ENCODE measurements around the gene DCST2. TPM values are rescaled to one million over a fixed set of nuclear protein-coding genes. Genes with fewer than 3 reads are reported as not detected.

Gene DCST2
- total and polyA plus RNA-seq, 2 of the 8 experiments (the other 6 are each of a cell fraction or from before 2014, with no cell fraction given) = 0.43 to 2.1 TPM

- Histone ChIP-seq H4K20me1 (replicated peaks in 1 of 2; ENCODE audit: control insufficient read depth in 1 of 2, insufficient read depth in 2 of 2, low read length in 2 of 2) (peaks cover 0 to 3% of the 10 kb centered on the region in 2 experiments), H3K4me2 (ENCODE audit: insufficient read depth in 1 of 2, low read depth in 2 of 2, low read length in 2 of 2) (no peak overlapping the region), H3K9me3 (ENCODE audit: insufficient read depth in 2 of 2, low read depth in 1 of 2, low read length in 1 of 2) (no peaks in the 10 kb centered on the region), H3K79me2 (ENCODE audit: control insufficient read depth in 1 of 2, insufficient read depth in 2 of 2, low read length in 2 of 2) (no peaks in the 10 kb centered on the region), H2BK15ac (ENCODE audit: low read length) (no peak overlapping the region), H3K23me2 (ENCODE audit: low read depth, low read length) (peaks cover 4% of the 10 kb centered on the region; the same call in 1 of the 2 replicates), H2AK5ac (ENCODE audit: low read depth, low read length) (no peak overlapping the region), H3K27me3 (replicated peaks in 1 of 4; ENCODE audit: control insufficient read depth in 3 of 4, extremely low read depth in 1 of 4, insufficient read depth in 3 of 4, low read length in 3 of 4) (peaks cover 0 to 4% (median 2%) of the 10 kb centered on the region in 4 experiments; a peak in 4 of 7 replicates), H3K23ac (ENCODE audit: insufficient read length) (no peak overlapping the region), H4K5ac (ENCODE audit: insufficient read length, low read depth, low read length) (no peak overlapping the region), H3K4me3 (ENCODE audit: extremely low read depth in 1 of 4, insufficient read depth in 2 of 4, low read depth in 3 of 4, low read length in 4 of 4) (no peak overlapping the region), H2BK20ac (ENCODE audit: low read length) (no peak overlapping the region), H3K79me1 (ENCODE audit: low read depth, low read length) (no peaks in the 10 kb centered on the region), H2AFZ (ENCODE audit: low read length) (no peak overlapping the region), H3K27ac (ENCODE audit: low read depth, low read length) (no peak overlapping the region), H3K18ac (ENCODE audit: extremely low read depth, low read length) (no peak overlapping the region), H3K36me3 (ENCODE audit: control insufficient read depth in 2 of 4, insufficient read depth in 4 of 4, low read length in 3 of 4) (peaks cover 0 to 3% (median 0%) of the 10 kb centered on the region in 4 experiments; a peak in 2 of 8 replicates), H4K8ac (ENCODE audit: extremely low read depth, insufficient read depth, low read length) (no peak overlapping the region), H3K9ac (replicated peaks in 1 of 4; ENCODE audit: extremely low read depth in 1 of 4, low read depth in 3 of 4, low read length in 3 of 4) (no peak overlapping the region), H3K56ac (replicated peaks; ENCODE audit: insufficient read length, low read depth, low read length) (no peak overlapping the region), H3K14ac (ENCODE audit: insufficient read length) (no peak overlapping the region), H2BK5ac (ENCODE audit: low read depth, low read length) (no peak overlapping the region; the same call in 1 of the 2 replicates), H2BK120ac (replicated peaks; ENCODE audit: low read depth, low read length) (no peak overlapping the region), H3K4me1 (replicated peaks in 1 of 4; ENCODE audit: control insufficient read depth in 3 of 4, insufficient read depth in 4 of 4, low read length in 3 of 4) (peaks cover 0 to 6% (median 3%) of the 10 kb centered on the region in 4 experiments; a peak in 5 of 7 replicates), H4K91ac (replicated peaks; ENCODE audit: insufficient read length, low read length) (no peak overlapping the region), H2BK12ac (ENCODE audit: low read depth, low read length) (no peak overlapping the region), H3K4ac (replicated peaks; ENCODE audit: insufficient read length, low read depth, low read length) (no peak overlapping the region)
- TF ChIP-seq TEAD4 (IDR thresholded peaks at IDR 0.05; ENCODE audit: low read depth, low read length) (peak; percentile 77), SP1 (IDR thresholded peaks at IDR 0.05; ENCODE audit: low read depth, low read length) (no peak), TBP (IDR thresholded peaks at IDR 0.05; ENCODE audit: low read depth, low read length) (no peak), CTCF (IDR thresholded peaks at IDR 0.05; ENCODE audit: control extremely low read depth in 1 of 3, insufficient read depth in 1 of 3, low read depth in 1 of 3, low read length in 3 of 3) (peak in 1 of 3 experiments; percentile 38; a peak in 1 of 4 replicates)
- DNase-seq (ENCODE audit: low read depth in 1 of 2, low spot score in 2 of 2) (no peak), FAIRE-seq (no peak)
- POLR2A ChIA-PET (ENCODE audit: partially characterized antibody) = interaction anchor here (0.6 to 2.4 kb wide), 7 partner anchors 9 to 409 kb away, joined by 3 to 9 read pairs (median 4); partner anchors contain the start of gene LENEP
- CTCF ChIA-PET (ENCODE audit: partially characterized antibody) = interaction anchor here (1.2 to 33.9 kb wide), 13 partner anchors 5 to 192 kb away, joined by 3 to 907 read pairs (median 5); partner anchors contain the start of genes ADAM15, EFNA3, EFNA4 and LENEP
- WGBS, 2 experiments (ENCODE audit: extremely low coverage in 1 of 2, insufficient coverage in 1 of 2, insufficient read length in 1 of 2, insufficient replicate concordance in 2 of 2, low coverage in 1 of 2, low lambda C conversion rate in 2 of 2, missing lambda C conversion rate in 1 of 2) = 87% methylated on average over 13 of the region's 13 CpGs; no CpG with 5 or more reads in 1 of the 2 experiments
These were observed 24.2 kb upstream of the DCST2 start for GRCh38 chr1:155057788-155058211.

All from H1 (cell line).